HG03175 (cell line): ENCODE data around the gene IGFBP5.

Experiments
- ATAC-seq: cut with Tn5 transposase; IDR thresholded peaks from one replicate; pipeline ENCODE4 v1.9.1; 2021; ENCODE audit warnings: mild to moderate bottlenecking, moderate library complexity; ENCODE audit not compliant: unreplicated experiment

IGFBP5 gene

DNA sequence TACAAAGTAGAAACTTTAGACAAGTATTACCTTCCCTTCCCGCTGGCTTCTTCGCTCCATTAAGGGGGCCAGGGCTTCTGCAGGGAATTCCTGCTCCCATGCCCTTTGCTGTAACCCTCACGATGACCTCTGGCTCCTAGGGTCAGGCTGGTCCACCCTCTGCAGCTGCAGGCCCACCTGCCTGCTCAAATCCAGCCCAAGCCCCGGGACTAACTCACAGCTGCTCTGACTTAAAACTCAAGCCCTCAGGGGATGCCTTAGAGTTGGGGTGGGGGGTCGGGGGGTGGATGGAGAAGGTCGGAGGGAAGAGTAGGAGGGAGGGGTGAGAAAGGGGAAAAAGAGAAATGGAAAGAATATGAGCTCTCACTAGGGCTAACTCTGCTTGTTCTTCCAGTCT, 4.9 kb downstream of the IGFBP5 start:
- ATAC-seq, result no peak

DNA sequence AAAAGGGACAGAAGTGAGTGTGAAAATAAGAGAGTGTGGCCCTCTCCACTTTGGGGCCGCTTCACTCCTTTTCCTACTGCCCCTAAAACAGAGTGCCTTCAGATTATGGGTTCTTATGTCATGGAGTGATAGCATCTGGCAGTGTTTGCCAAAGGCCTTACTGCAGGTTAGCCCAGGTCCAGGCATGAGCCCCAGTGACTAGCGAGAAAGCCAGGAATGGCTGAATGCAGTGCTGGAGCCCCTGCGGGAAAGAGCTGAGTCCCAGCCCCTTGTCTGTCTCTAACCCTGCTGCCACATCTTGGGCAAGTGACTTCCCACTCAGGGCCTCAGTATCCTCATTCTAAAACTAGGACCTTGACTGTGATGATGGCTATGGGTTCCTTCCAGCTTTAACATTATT, 6.0 kb downstream of the IGFBP5 start:
- no peak for ATAC-seq

DNA sequence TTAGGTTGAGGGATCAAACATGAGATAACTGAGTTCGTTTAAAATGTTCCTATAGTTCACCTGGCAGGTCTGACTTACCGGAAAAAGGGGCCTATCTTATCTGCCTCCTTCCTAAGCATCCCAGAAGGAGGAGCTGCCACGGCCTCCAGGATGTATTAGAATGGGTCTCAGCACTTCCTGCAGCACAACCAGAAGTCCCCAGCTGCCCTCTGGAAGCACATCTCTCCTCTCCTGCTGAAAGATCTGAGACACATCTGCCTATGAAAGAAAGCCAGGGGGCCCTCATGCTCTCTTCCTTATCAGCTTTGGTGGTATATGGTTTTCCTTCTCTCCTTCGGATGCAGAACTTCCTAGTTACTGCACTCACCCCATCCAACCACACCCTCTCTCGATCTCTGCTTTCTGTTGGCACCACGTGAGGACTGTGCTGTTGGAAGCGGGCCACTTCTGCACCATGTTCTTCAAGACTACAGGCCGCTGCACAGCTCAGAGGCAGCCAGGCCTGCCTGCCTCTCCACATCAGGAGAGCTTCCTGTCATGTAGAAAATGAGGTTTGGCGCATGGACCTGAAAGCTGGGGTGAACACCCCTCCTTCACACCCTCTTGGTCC, 6.5 kb downstream of the IGFBP5 start:
- no peak for ATAC-seq

- no peak for ATAC-seq
Measured at GRCh38 chr2:216687646-216688045, 7.7 kb downstream of the IGFBP5 start.

DNA sequence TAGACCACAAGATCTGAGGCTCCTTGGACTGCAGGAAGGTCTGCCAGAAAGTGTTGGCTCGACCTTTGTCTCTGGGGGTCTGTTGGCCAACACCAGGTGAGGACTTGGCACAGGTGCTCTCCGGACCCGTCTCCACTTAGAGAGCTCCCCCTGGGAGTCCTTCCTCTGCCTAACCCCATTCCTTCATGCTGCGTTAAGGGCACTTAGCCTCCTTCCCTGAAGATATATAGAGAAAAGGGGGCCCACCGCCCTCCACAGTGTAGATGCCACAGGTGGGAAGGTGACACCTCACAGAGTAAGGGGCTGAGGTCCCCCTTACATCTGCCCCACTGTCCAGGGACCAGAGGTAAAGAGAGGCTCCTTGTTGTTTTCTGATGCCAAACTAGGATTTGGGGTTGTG, 8.2 kb downstream of the IGFBP5 start:
- ATAC-seq, result no peak

DNA sequence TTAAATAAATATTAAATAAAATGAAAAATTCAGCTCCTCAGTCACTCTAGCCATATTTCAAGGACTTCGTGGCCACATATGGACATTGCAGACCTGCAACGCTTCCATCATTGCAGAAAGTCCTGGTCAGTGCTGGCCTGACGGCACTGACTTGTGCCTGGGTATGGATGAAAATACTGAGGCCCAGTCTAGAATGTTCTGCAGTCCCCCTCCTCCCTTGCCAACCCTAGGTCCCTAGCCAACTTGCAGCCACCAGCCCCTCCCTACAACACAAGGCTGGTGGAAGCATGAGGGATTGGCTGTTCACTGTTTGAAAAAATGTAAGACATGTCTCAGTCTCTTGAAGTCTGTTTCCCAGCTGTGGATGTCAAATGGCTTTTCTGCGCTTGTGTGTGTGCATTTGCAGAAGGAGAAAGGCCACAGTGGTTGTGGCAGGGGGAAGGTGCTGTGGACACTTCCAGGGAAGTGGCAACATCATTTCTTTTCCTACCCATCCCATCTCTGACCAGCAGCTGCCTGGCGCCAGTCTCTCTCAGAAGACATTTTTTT, 9.9 kb downstream of the IGFBP5 start:
- no peak for ATAC-seq

DNA sequence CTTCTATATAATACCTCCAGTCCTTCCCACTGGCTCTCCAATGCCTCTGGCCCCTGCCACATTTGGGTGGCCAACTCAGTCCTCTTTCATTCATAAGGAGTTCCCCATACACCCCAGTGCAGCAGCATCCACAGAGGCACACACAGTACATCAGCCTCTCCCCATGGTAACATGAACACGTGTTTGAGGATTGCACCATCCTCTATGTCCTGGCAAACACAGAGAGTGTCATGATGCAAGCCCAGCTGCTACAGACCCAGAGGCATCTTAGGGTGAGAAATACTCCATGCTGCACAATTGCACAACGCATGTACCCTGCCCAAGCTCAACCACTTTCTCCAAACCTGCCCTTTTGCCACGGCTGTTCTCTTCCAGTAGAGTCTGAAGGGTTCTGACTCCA, 11.5 kb downstream of the IGFBP5 start:
- ATAC-seq, result no peak

DNA sequence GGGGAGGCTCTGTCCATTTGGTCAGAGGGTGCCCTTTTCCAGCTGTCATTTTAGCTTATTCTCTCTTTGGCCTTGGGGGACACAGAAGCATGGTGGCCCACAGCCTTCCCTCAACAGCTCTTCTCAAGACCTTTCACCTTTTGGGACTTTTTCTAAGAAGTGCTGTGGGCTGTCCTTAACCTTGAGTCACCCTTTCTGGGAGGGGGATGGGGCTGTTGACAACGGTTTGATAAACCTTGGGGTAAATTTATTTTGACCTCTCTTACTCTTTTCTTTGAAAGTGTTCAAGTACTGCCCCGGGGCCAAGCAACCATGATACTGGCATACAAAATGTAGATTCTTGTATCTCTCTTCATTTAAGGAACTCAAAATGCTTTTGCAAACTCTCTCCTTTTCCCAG, 13.7 kb downstream of the IGFBP5 start:
- ATAC-seq, result no peak

DNA sequence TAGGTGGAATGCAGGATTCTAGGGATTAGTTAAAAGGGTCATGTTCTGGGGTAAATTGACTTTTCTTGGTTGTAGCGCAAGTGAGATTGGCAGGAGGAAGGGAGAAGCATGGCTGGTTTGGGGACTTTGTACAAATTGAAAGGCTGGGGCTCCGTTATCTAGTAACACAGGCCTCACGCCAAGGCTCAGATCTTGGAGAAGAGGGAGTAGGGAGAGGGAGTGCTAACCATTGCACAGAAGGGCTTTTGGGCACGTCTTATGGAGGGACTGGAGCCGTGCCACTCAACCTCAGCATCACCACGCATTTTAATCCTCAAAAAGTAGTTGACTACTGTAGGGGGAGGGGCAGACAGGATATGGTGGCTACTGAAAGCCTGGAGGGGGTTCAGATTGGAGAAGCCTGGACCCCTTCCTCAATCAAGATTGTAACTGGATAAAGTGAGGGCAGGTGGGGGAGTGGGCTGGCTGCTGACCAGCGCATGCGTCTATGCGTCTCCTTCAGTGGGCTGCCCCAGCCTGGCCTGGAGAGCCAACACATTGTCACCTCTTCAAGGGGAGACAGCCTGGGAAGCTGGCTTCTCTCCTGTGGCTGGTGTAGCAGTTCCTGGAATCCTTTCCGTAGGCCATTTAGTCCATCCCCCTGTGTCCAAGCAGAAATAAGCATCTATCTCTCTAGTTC, 14.3 kb downstream of the IGFBP5 start:
- no peak for ATAC-seq

- no peak for ATAC-seq
Measured at GRCh38 chr2:216679658-216680024, 15.7 kb downstream of the IGFBP5 start.

- ATAC-seq, result no peak
Measured at GRCh38 chr2:216678813-216679657, 16.3 kb downstream of the IGFBP5 start.

DNA sequence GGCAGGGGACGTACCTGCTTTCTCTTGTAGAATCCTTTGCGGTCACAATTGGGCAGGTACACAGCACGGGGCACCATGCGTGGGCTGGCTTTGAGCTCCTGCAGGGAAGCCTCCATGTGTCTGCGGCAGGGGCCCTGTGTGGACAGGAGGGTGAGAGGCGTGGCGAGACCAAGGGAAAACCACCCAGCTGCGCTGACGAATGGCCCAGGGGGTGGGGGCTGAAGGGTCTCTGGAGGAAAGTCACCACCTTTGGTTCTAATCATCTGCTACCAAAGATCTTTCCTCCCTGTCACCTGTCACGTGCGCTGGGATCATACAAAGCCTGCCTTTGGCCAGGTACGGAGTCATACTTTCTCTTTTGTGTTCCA, 17.3 kb downstream of the IGFBP5 start:
- no peak for ATAC-seq

DNA sequence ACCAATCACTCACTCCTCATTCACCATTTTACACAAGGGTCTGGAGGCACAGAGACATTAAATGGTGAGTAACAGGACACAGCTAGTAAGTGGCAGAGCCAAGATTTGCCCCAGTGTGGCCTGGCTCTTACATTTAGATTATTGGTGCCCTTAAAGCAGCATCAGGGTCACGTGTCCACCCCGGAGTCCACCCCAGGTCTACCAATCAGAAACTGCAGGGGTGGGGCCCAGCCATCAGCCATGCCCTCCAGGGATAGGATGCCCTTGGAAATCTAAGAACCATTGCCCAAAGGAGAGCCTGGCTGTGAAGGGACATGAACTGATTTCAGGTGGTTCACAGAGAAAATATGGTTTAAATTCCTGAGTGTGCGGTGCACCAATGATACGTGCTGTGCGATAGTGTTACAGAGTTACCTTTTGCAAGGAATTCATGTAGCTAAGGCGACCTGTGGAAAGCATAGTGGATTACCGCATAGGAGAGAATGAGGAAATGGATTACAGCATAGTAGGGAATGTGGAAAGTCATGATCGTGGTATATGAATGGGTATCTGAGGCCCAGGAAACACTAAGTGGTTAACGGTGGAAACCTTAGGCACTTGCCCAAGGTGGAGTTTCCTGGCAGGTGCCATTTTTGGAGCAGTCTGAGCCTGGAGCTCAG, 17.8 kb downstream of the IGFBP5 start:
- no peak for ATAC-seq

DNA sequence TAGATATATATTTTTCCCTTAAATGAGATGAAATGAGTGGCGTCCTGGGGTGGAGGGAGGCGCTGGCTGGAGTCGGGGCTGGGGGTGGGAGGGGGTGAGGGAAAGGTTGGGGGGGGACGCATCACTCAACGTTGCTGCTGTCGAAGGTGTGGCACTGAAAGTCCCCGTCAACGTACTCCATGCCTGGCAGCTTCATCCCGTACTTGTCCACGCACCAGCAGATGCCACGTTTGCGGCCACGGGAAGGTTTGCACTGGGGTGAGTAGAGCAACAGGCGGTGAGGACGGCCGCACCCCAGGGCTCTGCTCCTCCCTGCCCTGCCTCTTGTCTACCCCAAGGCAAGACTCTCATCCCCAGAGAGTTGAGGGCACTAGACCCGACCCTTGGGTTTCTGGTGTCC, 18.7 kb downstream of the IGFBP5 start:
- ATAC-seq, result no peak

DNA sequence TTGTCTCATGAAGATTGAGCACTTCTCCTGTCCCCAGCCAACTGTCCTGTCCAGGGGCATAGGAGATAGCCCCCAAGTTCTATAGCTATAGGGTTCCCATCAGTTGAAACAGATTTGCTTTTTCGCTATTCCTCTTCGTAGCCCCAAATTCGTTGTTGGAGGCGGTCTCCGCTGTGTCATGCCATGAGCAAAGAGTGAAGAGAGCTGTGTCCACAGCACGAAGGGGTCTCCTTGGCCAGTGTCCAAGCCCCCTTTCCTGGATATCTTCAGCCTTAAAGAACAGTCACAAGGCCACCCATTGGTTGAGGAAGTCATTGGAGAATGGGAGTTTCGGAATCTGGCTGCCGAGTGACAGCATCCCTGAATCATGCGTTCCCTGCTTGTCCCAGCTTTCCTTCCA, 21.0 kb downstream of the IGFBP5 start:
- no peak for ATAC-seq

- ATAC-seq, result no peak
Measured at GRCh38 chr2:216673609-216674008, 21.7 kb downstream of the IGFBP5 start.

GRCh38 chr2:216673021-216673420, 22.3 kb downstream of the IGFBP5 start:
- ATAC-seq, result no peak

DNA sequence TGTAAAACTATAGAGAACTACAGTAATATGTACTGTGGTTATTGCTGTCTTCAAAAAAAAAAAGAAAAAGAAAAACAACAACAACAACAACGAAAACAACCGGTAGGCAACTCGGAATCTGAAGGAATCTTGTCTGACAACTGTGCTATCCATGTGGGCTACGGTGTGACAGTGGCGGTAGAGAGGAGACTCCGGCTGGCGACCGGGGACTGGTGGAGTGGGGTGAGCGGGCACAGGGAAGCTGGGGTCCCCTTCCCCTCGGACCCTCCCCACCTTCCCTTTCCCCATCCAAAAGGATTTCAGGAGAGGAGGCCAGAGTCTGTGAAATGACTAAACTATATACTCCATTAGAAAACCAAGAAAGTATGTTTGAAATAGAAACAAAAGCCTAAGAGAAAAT, 22.9 kb downstream of the IGFBP5 start:
- ATAC-seq, result no peak

DNA sequence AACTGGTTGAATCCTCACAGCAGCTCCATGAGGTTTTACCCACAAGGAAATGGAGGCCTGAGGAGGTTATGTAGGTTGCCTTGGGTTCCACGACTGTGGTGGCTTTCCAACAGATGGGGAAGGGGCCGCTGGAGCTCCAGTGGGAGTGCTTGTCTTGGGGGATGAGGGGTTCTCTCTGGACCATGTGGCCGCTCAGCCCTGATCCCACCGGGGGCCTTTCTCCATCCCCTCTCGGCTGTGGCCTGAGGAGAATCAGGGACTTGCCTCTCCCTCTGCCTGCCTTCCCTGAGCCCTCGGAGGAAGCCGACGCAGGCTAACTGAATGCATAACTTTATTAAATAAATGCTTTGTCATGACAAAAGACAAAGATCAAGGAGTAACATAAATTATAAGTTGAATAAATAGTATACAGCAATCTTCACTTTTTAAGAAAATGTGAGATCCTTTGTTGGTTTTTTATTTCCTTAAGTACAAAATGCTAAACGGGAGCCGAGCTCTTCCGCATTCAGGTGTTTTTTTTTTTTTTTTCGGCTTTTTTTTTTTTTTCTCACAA, 23.5 kb downstream of the IGFBP5 start:
- ATAC-seq, result no peak

GRCh38 chr2:216671081-216671411, 24.3 kb downstream of the IGFBP5 start:
- ATAC-seq, result no peak
